GM19025 (cell line): ENCODE results near the gene SPOCD1.
"Not testable (repeated sequence)": the region's sequence is repeated elsewhere in the genome, so short reads cannot be mapped to it uniquely, and the experiment has no call there.

Experiments used
- ATAC-seq: cut with Tn5 transposase; IDR thresholded peaks from one replicate; pipeline ENCODE4 v1.9.1; 2021; ENCODE audit warnings: mild to moderate bottlenecking, low read depth, moderate library complexity; ENCODE audit not compliant: unreplicated experiment

SPOCD1 gene

DNA sequence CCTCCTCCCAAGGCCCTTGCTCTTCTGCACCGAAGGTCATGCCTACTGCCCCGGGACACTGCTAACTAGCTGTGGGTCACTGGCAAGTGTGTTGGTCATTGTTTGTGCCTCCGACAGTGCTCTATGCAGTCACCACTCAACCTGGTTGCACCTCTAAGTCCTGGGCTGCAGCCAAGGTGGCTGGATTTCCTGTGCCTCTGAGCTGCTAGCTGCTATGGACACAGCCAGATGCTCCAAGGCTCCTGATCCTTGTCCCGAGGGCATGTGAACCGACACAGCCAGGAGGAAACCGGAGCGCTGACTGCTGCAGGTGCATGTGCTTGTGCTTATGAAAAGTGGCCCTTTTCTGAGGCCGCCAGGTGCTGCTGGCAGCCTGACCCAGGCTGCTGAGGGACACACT is 14.7 kb upstream of the SPOCD1 start:
- no peak for ATAC-seq

DNA sequence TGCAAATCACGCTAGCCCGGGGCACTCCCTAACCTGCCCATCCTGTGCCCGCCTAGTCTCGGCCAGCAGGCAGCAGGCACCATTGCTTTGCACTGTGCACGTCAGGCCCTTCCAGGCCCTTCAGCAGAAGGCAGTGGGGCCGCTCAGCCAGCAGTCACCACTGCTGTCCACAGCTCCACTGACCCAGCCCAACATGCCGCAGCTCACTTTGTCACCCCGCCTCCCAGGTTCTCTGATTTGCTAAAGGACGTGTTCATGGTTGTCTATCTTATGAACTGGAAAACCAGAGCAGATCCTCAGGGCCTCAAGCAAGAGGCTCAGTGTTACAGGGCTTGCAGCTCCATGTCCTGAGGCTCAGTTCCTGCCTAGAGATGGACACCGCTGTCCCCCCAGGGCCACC is 14.2 kb upstream of the SPOCD1 start:
- ATAC-seq: no peak

DNA sequence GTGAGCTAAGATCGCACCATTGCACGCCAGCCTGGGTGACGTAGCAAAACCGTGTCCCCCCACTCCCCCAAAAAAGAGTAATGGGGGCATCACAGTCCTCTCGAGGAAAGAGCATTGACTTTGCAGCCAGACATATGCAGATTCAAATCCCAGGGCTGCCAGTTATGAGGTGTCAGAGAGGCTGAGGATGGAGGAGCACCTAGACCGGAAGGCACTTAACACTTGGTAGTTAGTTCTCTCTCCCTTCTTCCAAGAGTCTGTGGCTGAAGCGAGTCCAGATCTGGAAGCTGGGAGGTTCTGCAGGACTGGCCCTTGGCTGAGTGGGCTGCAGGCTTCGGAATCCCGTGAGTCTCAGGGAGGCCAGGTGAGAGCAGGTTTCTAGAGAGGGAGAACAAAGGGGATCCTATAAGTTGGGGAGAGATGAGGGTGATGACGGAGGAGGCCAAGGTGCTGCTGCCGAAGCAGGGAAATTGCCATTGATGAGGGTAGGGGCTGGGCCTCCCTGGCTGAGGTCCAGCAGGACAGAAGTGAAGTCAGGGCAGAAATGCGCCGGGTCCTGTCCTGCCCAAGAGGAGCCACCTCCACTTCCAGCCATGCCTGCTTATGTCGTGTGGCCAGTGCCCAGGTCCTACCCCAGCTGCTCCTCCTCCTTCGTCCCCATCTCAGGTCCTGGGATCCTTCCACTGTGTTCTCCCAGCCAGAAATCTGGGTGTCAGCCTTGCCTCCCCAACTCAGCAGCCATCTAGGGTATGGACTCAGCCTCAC is 13.3 kb upstream of the SPOCD1 start:
- no peak for ATAC-seq

DNA sequence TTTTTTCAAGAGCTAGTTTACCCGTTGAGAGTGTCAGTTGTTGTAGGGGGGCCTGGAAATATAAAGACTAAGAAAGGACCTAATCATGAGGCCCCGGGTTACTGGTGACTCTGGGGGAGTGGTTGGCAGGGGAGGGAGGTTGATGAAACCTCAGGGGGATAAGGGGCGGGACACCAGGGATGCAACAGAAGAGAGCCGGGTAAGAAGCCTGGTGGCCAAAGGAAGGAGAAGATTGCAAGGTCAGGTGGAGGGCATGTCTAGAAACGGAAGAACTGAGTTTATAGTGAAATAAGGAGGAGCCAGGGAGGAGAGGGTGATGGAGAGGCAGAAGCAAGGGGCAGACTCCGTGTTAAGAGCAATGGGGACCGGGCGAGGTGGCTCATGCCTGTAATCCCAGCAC is 12.5 kb upstream of the SPOCD1 start:
- ATAC-seq: no peak

DNA sequence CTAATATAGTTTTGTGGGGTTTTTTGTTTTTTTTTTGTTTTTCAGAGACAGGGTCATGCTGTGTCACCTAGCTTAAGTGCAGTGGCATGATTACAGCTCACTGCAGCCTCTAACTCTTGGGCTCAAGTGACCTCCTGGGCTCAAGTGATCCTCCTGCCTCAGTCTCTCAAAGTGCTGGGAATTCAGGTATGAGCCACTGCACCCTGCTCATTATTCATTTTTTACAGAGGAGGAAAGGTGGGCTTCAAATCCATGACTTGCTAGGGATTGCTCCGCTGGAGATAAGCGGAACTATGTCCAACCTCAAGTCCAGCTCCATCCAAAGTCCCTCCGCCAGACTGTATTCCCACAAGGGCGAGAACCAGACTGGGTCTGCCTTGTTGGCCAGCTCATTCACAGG is 8.0 kb upstream of the SPOCD1 start:
- ATAC-seq: no peak

DNA sequence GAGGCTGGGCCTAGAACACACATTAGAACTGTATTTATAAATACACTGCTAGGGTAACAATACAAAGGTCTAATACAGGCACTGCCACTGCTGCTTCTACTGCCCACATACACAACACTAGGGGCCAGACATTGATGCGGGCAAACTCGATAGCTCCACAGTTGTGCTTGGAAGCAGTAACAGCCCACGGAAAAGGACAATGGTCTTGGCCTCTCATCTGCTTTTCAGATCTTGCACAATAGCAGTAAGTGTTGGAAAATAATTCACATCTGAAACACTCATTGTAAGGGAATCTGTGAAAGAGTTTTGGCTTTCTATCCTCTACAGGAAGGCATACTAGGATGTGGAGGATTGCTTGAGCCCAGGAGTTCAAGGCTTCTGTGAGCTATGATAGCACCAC is 6.9 kb upstream of the SPOCD1 start:
- no peak for ATAC-seq

DNA sequence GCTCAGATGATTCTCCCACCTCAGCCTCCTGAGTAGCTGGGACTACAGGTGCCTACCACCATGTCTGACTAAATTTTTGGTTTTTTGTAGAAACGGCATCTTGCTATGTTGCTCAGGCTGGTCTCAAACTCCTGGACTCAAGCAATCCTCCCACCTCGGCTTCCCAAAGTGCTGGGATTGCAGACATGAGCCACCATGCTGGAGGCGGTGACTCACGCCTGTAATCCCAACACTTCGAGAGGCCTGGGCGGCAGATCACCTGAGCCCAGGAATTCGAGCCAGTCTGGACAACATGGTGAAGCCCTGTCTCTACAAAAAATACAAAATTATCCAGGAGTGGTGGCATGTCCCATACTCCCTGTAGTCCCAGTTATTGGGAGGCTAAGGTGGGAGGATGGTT is 4.4 kb upstream of the SPOCD1 start:
- ATAC-seq: not testable (repeated sequence)

DNA sequence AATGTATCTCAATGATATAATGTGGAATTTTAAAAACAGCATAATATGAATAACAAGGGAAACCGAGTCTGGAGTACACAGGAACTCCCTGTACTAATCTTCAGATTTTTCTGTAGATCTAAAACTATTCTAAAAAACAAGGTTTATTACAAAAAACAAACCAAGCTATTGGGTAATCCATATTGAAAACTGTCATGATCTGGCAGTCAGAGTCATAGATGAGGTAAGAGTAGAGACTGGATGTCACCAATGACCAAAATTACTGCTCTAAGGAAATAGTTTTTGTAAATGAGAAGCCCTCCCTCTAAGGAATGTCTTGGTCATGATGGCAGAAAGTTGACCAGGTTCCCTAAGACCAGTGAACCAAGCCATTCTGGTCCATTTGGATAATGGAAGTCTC is 2.4 kb upstream of the SPOCD1 start:
- ATAC-seq: no peak

DNA sequence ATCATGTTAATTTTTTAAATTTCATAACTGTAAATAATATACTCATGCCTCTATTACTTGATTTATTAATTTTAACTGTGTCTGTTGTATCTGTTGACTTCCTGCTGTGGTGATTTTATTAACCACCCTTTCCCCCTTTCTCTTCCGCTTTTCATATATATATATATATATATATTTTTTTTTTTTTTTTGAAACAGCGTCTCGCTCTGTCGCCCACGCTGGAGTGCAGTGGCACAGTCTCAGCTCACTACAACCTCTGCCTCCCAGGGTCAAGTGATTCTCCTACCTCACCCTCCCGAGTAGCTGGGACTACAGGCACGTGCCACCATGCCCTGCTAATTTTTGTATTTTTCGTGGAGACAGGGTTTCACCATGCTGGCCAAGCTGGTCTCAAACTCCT is 1.1 kb upstream of the SPOCD1 start:
- ATAC-seq: not testable (repeated sequence)

DNA sequence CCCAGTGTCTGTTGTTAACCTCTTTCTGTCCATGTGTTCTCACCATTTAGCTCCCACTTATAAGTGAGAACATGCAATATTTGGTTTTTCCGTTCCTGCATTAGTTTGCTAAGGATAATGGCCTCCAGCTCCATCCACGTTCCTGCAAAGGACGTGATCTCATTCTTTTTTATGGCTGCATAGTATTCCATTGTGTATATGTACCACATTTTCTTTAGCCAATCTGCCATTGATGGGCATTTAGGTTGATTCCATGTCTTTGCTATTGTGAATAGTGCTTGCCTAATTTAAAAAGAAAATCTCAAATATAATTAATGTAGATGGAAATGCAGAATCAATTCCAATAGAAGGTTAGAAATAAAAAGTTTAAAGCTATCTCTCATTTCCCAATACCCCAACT is 679 bp upstream of the SPOCD1 start:
- ATAC-seq: not testable (repeated sequence)

DNA sequence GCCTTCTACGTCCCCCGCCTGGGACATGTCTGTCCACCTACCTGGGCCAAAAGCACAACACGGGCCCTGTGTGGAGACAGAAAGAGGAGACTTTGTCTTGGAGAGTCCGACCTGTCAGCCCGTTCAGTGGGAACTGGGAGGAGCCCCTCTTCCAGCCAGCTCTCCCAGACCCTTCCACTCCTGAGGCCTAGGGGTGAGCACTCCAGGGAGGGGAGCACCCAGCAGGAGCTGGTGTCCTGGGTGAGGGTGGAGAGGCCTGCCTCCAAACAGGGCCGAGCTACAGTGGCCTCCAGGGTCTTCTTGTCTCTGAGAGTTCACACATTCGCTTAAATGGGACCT is 546 bp downstream of the SPOCD1 start:
- ATAC-seq: no peak

DNA sequence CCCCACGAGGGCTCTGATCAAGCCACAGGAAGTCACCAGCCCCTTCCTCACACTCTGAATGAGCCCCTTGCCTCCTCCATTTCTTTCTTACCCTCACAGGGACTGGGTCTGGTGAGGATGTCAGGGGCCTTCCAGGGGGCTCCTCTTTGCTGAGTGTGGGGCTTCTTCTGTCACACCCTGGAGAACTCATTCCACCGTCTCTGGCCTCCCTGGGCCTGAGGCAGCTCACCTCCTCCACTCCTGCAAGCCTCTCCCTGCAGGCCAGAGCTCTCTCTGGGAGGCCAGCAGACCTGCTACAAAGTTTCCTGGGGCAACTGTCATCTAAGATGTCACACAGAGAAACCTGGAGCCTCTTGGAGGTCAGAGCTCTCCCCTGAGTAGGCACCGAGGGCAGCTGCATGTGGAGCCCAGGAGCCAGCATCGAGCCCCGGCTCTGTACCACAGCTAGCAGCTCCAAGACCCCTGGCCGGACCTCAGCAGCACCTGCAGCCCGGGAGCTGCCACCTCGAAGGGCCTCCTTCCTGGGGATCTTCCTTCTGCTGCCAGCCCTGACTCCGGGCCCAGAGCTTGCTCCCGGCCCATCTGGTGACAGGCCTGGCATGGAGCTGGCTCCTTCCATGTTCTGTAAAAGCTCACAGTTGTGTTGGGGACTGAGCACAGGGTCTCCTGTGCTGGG is 1.1 kb downstream of the SPOCD1 start:
- ATAC-seq: no peak

DNA sequence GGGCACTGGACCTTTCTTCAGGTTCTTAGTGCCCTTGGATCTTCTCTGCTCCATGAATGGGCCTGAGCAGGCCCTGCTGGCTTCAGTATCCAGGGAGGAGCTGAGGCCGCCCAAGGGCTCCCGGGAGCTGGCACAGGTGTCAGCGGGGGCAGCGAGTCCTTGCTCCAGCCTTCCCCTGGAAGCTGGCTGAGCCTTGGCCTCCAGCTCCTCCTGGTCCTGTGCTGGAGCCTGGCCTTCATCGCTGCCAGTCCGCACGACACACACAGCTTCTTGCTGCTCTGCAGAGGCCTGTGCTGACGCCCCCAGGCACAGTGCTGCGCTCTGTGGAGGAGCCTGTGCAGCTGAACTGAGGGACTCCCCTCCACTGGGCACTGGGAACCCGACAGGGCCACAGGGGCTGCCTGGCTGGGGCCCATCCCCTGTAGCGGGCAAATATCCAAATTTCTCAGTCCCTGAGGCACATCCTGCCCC is 1.7 kb downstream of the SPOCD1 start:
- no peak for ATAC-seq

DNA sequence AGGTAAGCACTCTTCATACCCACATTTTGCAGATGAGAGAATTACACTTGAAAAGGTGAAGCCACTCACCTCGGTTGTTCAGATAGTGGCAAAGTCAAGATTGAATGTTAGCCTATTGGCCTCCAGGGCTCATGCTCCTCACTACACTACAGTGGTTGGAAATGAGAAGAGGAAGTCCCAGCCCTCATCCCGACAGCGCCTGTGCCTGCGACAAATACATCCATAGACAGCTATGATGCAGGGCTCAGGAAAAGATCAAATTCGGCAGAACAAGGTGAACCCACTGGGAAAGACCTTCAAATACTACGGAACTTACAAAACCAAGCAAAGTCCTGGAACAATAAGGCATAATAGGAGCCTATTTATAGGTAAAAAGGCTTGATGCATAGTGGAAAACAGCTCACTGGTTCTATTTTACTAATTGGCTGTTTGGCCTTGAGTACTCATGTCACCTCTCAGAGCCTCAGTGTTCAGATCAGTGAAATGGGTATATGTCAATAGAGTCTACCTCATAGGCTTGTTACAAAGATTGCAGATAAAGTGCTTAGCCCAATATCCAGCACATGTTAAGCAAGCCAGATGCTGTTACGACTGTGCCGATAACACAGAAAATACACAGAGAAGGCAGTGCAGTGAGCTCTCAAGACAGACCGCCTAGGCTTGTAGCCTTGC is 3.5 kb downstream of the SPOCD1 start:
- no peak for ATAC-seq

DNA sequence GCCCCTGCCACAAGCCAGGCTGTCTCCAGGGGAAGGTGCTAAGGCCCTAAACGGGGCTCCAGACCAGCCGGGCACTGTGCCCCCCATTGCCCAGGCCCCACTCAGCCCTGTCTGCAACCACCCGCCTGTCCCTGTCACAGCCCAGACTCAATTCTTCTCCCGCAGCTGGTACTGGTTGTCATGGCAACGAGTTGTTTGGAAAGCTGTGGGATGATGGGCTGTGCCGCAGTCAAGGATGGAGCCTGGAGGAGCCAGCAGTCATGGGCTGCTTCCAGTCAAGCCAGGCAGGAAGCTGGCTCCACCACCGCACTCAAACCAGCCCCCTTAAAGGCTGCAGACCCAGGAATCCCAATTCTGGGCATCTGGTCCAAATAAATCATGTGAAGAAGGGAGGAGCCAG is 4.2 kb downstream of the SPOCD1 start:
- ATAC-seq: no peak

DNA sequence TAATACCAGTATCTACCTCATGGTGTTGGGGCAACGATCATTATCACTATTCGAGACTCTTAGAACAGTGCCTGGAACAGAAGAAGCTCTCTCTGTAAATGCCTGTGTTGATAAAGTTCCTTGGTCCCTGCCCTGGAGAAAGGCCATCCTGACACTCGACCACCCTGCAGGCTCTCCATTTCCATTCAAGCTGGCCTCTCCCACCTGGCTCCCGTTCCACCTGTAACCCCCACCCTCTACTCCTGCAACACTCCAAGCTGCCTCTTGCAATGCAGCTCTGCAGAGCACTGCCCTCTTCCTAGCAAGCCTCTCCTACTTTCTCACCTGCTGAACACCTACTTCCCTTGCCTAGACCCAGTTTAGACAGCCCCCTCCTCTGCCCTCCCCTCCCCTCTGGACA is 6.1 kb downstream of the SPOCD1 start:
- ATAC-seq: no peak

DNA sequence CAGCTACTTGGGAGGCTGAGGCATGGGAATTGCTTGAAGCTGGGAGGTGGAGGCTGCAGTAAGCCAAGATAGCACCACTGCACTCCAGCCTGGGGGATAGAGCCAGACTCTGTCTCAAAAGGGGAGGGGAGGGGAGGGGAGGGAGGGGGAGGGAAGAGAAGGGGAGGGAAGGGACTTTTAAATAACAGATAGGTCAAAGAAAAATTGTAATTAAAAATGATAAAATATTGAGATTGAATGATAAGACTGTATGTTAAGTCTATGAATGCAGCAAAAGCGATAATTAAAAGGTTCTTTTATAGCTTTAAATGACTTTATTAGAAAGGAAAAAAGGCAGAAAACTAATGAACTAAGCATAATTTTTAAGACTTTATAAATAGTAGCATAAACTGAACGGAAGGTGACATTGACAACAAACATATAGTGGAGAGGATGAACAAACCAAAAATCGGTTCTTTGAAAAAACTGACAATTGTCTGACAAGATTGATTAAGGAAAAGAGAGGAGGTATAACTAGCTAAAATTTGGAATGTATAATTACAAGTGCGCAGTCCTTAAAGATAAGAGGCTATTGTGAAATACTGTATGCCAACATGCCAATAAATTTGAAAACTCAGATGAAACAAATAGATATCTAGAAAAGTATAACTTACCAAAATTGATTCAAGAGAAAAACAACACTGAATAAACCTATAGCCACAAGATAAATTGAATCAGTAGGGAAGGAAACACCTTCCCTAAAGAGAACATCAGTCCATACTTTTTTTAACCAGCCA is 8.4 kb downstream of the SPOCD1 start:
- ATAC-seq: no peak

DNA sequence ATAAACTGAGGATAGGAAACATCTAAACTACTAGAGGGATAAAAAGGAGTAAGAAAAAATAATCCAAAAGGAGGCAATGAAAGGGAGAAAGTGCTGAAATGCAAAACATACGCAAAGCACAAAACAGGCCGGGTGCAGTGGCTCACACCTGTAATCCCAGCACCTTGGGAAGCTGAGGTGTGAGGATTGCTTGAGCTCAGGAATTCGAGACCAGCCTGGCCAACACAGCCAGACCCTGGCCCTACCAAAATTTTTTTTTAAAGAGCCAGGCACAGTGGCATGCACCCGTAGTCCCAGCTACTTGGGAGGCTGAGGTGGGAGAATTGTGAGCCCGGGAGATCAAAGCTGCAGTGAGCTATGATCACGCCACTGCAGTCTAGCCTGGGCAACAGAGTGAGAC is 10.5 kb downstream of the SPOCD1 start:
- ATAC-seq: no peak

DNA sequence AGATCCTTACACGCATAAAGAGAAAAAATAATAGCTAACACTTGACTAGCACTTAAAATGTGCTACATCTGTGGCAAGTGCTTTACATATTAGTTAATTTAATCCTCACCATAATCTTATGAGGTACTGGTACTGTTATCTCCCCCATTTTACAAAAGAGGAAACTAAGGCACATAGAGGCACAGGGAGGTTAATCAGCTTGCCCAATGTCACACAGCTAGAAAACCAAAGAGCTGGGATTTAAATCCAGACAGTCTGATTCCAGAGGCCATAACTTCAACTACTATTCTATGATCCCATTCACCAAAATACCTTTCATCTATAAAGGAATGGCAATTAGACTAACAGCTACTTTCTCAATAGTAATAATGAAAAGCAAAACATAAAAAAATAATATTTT is 11.7 kb downstream of the SPOCD1 start:
- no peak for ATAC-seq

DNA sequence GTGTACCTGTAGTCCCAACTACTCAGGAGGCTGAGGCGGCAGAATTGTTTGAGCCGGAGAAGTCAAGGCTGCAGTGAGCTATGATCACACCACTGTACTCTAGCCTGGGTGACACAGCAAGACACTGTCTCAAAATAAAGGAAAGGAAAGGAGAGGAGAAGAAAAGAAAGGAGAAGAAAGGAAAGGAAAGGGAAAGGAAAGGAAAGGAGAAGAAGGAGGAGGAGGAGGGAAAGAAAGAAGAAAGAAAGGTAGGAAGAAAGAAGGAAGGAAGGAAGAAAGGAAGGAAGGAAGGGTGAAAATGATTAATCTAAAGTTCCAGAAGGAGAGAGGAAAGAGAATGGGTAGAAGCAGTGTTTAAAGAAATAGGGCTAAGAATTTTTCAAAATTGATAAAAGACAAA is 12.2 kb downstream of the SPOCD1 start:
- ATAC-seq: no peak
